ENCODE measurements around the gene ZEB2.

DNA sequence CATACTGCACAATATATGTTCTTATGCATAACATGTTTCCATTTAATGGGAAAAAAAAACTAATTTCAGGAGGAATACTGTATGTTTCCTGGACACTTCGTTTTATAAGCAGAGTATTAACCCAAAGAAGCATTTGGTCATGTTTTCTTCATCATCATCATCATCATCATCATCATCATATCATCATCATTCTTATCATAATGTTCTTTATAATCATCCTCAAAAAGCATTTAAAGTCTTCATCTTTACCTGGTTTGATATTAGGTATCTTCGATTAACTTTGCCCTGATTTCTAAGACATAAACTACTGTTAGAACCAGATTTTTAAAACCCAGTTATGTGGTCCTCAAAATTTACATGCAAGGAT lies 47.9 kb downstream of the ZEB2 start:
- TF ChIP-seq, protein P1, sequence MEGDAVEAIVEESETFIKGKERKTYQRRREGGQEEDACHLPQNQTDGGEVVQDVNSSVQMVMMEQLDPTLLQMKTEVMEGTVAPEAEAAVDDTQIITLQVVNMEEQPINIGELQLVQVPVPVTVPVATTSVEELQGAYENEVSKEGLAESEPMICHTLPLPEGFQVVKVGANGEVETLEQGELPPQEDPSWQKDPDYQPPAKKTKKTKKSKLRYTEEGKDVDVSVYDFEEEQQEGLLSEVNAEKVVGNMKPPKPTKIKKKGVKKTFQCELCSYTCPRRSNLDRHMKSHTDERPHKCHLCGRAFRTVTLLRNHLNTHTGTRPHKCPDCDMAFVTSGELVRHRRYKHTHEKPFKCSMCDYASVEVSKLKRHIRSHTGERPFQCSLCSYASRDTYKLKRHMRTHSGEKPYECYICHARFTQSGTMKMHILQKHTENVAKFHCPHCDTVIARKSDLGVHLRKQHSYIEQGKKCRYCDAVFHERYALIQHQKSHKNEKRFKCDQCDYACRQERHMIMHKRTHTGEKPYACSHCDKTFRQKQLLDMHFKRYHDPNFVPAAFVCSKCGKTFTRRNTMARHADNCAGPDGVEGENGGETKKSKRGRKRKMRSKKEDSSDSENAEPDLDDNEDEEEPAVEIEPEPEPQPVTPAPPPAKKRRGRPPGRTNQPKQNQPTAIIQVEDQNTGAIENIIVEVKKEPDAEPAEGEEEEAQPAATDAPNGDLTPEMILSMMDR (IDR thresholded peaks at IDR 0.05): no peak
- TF ChIP-seq MYC (IDR thresholded peaks at IDR 0.05; ENCODE audit: borderline replicate concordance, low read length) (no peak), TFCP2L1 (CRISPR knock-in tag; IDR thresholded peaks at IDR 0.05) (no peak), KDM5A (IDR thresholded peaks at IDR 0.05) (no peak), GATA3 (IDR thresholded peaks at IDR 0.05; ENCODE audit: borderline replicate concordance) (no peak), RAD21 (conservative IDR thresholded peaks at IDR 0.05 in 1 of 2, IDR thresholded peaks at IDR 0.05 in 1 of 2) (no peak), RFX5 (IDR thresholded peaks at IDR 0.05) (no peak)
- TF ChIP-seq, protein P2, sequence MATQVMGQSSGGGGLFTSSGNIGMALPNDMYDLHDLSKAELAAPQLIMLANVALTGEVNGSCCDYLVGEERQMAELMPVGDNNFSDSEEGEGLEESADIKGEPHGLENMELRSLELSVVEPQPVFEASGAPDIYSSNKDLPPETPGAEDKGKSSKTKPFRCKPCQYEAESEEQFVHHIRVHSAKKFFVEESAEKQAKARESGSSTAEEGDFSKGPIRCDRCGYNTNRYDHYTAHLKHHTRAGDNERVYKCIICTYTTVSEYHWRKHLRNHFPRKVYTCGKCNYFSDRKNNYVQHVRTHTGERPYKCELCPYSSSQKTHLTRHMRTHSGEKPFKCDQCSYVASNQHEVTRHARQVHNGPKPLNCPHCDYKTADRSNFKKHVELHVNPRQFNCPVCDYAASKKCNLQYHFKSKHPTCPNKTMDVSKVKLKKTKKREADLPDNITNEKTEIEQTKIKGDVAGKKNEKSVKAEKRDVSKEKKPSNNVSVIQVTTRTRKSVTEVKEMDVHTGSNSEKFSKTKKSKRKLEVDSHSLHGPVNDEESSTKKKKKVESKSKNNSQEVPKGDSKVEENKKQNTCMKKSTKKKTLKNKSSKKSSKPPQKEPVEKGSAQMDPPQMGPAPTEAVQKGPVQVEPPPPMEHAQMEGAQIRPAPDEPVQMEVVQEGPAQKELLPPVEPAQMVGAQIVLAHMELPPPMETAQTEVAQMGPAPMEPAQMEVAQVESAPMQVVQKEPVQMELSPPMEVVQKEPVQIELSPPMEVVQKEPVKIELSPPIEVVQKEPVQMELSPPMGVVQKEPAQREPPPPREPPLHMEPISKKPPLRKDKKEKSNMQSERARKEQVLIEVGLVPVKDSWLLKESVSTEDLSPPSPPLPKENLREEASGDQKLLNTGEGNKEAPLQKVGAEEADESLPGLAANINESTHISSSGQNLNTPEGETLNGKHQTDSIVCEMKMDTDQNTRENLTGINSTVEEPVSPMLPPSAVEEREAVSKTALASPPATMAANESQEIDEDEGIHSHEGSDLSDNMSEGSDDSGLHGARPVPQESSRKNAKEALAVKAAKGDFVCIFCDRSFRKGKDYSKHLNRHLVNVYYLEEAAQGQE (IDR thresholded peaks at IDR 0.05): no peak
